Measurements from ENCODE around the gene TBC1D24.
"Not testable (repeated sequence)": the region's sequence is repeated elsewhere in the genome, so short reads cannot be mapped to it uniquely, and the experiment has no call there.

Gene TBC1D24

DNA sequence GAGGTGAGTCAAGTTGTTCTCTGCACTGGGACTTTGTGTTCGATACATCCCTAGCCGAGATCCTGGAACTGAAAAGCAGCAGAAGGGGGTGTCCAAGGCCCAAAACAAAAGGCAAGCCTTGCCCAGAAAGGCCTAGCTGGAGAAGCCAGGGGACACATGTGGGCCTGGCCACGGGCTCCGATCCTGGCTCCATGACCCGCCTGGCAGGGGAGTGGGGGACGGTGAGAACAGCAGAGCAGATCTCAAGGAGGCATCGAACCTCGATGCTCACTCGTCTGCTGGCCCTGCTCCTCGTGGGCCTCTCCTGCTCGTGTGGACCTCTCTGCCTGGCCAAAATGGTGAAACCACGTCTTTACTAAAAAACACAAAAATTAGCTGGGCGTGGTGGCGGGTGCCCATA, 36.8 kb upstream of the TBC1D24 start:
- DNase-seq (ENCODE audit: insufficient read length, low spot score) = no peak
- no peak for FAIRE-seq
- TF ChIP-seq, protein P1, sequence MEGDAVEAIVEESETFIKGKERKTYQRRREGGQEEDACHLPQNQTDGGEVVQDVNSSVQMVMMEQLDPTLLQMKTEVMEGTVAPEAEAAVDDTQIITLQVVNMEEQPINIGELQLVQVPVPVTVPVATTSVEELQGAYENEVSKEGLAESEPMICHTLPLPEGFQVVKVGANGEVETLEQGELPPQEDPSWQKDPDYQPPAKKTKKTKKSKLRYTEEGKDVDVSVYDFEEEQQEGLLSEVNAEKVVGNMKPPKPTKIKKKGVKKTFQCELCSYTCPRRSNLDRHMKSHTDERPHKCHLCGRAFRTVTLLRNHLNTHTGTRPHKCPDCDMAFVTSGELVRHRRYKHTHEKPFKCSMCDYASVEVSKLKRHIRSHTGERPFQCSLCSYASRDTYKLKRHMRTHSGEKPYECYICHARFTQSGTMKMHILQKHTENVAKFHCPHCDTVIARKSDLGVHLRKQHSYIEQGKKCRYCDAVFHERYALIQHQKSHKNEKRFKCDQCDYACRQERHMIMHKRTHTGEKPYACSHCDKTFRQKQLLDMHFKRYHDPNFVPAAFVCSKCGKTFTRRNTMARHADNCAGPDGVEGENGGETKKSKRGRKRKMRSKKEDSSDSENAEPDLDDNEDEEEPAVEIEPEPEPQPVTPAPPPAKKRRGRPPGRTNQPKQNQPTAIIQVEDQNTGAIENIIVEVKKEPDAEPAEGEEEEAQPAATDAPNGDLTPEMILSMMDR (IDR thresholded peaks at IDR 0.05; ENCODE audit: insufficient read depth, missing control alignments) = no peak

DNA sequence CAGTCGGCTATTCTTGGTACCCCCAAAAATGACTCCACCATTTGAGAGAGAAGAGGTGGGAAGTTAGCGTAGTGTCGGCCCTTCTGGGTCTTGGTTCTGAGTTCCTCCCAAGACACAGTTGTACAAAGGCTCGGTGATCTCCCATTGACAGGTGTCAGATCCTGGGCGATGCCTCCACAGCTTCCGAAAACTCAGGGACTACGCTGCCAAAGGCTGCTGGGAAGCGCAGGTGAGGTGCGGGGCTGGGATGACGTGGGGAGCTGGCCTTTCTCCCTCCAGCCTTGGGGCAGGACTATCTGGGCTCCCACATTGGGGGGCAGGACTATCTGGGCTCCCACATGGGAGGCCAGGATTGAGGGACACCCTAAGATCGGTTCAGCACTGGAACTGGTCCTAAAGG, 35.3 kb upstream of the TBC1D24 start:
- no peak for DNase-seq (ENCODE audit: insufficient read length, low spot score)
- FAIRE-seq = no peak
- TF ChIP-seq, protein P1 (IDR thresholded peaks at IDR 0.05; ENCODE audit: insufficient read depth, missing control alignments) = no peak

DNA sequence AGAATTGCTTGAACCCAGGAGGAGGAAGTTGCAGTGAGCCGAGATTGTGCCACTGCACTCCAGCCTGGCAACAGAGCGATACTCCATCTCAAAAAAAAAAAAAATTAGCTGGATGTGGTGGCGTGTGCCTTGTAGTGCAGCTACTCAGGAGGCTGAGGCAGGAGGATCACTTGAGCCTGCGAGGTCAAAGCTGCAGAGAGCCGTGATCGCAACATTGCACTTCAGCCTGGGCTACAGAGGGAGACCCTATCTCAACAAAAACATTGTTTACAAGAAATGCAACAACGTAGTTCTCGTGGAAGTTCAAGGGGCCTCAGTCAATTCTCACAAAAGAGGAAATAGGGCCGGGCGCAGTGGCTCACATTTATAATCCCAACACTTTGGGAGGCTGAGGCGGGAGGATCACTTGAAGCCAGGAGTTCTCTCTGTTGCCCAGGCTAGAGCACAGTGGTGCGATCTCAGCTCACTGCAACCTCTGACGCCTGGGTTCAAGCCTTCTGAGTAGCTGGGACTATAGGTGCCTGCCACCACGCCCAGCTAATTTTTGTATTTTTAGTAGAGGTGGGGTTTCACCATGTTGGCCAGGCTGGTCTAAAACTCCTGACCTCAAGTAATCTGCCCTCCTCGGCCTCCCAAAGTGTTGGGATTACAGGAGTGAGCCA, 33.7 kb upstream of the TBC1D24 start:
- not testable (repeated sequence) for DNase-seq (ENCODE audit: insufficient read length, low spot score); FAIRE-seq

- DNase-seq (ENCODE audit: insufficient read length, low spot score) (no peak), FAIRE-seq (no peak)
- TF ChIP-seq, protein P1 (IDR thresholded peaks at IDR 0.05; ENCODE audit: insufficient read depth, missing control alignments) = no peak
These were observed 31.4 kb upstream of the TBC1D24 start for GRCh38 chr16:2443555-2443954.

DNA sequence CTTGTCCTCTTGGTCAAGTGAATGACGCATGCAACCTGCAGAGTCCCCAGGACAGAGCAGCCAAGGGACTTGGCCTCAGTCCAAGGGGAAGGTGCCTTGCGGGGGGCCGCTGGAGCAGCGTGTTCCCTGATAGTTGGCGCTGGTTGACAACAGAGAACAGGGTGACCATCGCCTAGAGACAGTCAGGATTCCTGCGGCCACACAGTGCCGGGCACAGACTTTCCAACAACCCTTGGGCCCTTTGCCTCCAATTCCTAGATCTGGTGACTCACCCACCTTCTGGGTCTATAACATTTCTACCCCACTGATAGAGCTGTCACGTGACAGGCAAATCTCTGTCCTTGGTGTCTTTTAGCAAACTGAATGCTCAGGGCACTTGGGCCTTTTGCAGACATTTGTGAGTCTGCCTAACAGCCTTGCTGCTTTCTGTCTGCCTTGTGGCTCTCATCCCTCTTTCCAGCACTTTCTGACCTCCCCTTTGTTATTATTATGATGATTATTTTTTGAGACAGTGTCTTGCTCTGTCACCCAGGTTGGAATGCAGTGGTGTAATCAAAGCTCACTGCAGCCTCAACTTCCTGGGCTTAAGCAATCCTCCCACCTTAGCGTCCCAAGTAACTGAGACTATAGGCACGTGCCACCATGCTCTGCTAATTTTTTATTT, 26.9 kb upstream of the TBC1D24 start:
- FAIRE-seq (no peak), DNase-seq (ENCODE audit: insufficient read length, low spot score) (no peak)
- TF ChIP-seq, protein P1 (IDR thresholded peaks at IDR 0.05; ENCODE audit: insufficient read depth, missing control alignments) = no peak

GRCh38 chr16:2449118-2449517, 25.8 kb upstream of the TBC1D24 start:
- no peak for FAIRE-seq
- TF ChIP-seq, protein P1 (IDR thresholded peaks at IDR 0.05; ENCODE audit: insufficient read depth, missing control alignments) = no peak
- no peak for DNase-seq (ENCODE audit: insufficient read length, low spot score)

DNA sequence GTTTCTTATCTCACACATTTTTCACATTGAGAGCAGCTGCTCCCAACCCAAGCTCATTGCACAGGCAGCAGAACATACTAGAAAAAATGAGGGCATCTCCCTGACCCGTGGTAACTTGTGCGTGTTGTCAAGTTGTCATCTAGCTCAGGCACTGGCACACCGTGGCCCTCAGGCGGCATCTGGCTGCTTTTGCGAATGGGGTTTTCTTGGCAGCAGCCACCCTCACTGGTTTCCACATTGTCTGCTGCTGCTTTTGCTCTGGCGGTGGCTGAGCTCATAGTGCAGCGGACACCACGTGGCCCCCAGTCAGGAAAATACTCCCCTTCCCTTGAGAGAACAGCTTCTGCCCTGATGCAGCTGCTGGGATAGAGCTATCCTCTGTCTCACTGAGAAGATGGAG, 24.4 kb upstream of the TBC1D24 start:
- TF ChIP-seq, protein P1 (IDR thresholded peaks at IDR 0.05; ENCODE audit: insufficient read depth, missing control alignments) = no peak
- FAIRE-seq = no peak
- DNase-seq (ENCODE audit: insufficient read length, low spot score) = no peak

Data from D721Med (cell line).